HG02763 (cell line): ENCODE results near the gene SNX1.
"Not testable (repeated sequence)": the region's sequence is repeated elsewhere in the genome, so short reads cannot be mapped to it uniquely, and the experiment has no call there.

Experiments used
- ATAC-seq: cut with Tn5 transposase; IDR thresholded peaks from one replicate; pipeline ENCODE4 v1.9.1; 2021; ENCODE audit warnings: mild to moderate bottlenecking, moderate library complexity; ENCODE audit not compliant: unreplicated experiment

The SNX1 gene

DNA sequence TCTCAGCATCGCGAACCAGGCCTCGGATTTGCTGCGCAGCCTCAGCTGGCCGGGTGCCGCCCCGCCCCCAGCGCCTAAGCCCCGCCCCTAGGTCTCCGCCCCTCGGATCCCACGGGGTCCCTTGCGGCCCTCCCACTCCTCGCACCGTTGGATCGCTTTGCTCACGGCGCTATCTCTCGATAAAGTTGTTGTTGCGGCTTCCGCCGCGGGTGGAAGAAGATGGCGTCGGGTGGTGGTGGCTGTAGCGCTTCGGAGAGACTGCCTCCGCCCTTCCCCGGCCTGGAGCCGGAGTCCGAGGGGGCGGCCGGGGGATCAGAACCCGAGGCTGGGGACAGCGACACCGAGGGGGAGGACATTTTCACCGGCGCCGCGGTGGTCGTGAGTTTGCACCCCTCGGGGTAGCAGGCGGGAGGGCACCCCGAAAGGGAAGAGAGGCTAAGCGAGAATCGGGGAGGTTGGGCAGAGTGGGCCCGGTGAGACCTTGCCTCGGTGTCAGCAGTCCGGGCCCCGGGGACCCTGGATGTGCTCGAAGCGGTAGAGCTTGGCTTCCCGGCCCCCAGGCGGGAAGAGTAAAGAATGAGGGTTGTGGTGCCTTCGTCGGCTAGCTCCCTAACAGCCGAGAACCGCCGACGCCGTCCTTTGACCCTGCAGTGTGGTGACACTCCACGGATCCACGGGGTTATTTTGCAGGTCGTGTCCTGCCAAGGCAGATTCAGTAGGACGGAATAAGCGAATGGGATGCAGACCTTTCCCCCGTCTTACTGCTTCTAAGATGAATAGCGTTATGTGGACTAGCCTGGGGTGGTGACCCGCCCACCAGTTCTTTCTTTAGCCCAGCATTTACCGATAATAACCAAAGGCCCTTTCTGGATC is at the start of gene SNX1:
TSS of gene SNX1 (plus strand) at position 188 of the 873 bp plus-strand sequence. CDS start at position 220, 32 bp downstream.
- ATAC-seq = peak; percentile 44

- peak; percentile 62 for ATAC-seq
These were observed 49.2 kb upstream of the SNX1 start, which contains the start of gene DAPK2 for GRCh38 chr15:64046421-64047153. DAPK2 (minus strand) TSS chr15:64046485; CDS start chr15:64040261, 6,224 bp downstream.

DNA sequence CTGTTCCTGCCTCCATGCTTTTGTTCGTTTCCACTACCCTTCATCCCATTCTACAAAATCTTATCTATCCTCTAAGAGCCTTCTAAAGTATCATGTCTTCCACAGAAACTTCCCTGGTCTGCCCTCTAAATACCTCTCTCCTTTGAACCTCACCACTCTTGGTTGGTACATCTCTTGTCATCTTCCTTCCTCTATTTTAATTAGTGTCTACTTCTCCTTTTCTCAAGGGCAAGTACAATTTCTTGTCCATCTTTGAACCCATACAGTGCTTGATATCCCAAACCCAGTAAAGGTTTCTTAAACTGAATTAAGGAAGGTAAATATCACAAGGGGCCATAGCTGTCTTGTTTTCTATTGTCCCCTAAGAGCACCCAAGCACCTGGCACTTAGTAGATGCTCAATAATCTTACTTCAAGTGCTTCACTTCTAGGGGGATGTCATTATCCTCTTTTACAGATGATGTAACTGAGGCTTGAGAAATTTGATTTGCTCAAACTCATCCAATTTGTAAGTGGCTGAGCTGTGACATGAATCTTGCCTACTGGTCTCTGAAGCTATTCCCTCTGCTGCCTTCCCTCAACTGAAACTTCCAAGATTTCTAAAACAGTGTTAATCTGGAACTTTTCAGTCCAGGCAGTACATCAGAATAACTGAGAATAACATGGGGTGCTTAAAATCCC is 46.9 kb upstream of the SNX1 start:
- ATAC-seq = no peak

DNA sequence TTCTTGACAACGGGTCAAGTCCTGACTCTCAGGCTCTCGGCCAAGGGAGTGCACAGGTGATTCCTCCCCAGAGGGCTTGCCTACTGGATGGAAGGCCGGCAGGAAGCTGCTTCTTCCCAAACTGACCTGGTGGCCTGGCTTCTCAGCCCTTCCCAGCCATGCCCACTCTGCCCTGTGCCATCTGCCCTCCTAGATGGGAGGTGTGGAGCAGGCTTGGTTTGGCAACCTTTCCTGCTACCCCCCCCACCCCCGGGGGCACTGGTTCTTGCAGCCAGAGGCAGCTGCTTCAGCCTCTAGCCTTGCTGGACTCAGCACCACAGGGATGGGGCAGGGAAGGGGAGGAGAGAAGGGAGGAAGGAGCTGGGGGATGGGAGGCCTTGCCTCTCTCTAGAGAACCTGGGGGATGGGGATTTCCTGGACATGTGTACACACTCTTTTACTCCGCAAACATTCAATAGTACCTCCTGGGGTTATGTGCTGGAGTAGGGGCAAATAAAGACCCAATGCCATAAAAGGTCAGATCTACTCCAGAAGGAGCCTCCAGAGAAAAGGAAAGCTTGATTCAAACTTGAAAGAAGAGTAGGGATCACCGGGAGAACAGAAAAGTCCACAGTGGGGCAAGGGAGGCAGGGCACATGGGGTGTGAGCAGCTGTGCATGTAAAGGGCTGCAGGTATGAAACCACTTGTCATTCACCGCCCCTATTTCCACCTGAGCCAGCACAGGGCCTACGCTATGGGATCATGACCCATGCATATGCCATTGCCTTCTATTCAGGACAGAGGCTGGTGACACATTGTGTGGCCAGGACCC is 45.3 kb upstream of the SNX1 start:
- ATAC-seq = no peak

DNA sequence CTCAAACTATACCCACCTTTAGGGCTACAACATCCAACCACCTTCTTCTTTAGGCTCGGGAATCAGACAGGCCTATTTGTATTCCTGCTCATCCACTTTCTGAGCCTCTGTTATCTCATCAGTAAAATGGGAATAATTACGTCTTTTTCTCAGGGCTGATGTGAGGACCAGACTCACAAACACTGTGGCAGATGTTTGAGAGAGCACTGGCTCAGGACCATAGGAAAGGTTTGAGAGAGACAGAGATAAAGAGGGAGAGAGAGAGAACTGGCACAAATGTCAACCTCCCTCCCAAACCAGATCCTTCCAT is 44.7 kb upstream of the SNX1 start:
- ATAC-seq = no peak

GRCh38 chr15:64051407-64052259 is 44.1 kb upstream of the SNX1 start:
- ATAC-seq = no peak

GRCh38 chr15:64052925-64053491 is 42.8 kb upstream of the SNX1 start:
- ATAC-seq = no peak

- not testable (repeated sequence) for ATAC-seq
These were observed 42.1 kb upstream of the SNX1 start for GRCh38 chr15:64053674-64054073.

DNA sequence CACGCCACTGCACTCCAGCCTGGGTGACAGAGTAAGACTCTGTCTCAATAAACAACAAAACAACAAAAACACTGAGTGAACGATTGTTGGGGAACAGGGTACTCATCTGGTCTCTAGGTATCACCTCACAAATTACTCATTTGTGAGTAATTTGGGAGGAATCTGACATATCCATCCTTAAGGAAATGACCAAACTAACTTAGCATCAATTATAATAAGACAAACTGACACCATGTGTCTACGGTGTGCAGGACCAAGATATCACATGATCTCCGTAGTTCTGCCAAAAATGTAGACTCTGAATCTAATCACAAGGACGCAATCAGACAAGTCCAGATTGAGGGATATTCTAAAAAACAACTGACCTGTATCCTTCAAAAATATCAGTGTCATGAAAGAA is 37.5 kb upstream of the SNX1 start:
- ATAC-seq = no peak

DNA sequence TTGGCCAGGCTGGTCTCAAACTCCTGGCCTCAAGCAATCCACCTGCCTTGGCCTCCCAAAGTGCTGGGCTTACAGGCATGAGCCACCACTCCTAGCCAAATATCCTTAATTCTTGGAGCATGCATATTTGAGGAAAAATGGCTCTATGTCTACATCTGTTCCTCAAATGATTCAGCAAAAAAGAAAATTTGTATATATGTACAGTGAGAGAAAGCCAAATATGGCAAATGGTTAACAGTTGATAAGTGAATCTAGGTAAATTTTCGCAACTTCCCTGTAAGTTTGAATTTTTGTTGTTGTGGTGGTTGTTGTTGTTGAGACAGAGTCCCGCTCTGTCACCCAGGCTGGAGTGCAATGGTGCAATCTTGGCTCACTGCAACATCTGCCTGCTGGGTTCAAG is 36.7 kb upstream of the SNX1 start:
- not testable (repeated sequence) for ATAC-seq

DNA sequence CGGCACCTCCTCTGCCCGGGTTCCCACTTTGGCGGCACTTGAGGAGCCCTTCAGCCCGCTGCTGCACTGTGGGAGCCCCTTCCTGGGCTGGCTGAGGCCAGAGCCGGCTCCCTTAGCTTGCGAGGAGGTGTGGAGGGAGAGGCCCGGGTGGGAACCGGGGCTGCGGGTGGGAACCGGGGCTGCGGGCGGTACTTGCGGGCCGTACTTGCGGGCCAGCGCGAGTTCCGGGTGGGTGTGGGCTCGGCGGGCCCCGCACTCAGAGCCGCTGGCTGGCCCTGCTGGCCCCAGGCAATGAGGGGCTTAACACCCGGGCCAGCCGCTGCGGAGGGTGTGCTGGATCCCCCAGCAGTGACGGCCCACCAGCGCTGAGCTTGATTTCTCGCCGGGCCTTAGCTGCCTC is 35.1 kb upstream of the SNX1 start:
- no peak for ATAC-seq

- ATAC-seq = no peak
These were observed 29.3 kb upstream of the SNX1 start for GRCh38 chr15:64066451-64066850.

GRCh38 chr15:64067564-64068030 is 28.2 kb upstream of the SNX1 start:
- no peak for ATAC-seq

- ATAC-seq = no peak
These were observed 27.6 kb upstream of the SNX1 start for GRCh38 chr15:64068133-64068532.

DNA sequence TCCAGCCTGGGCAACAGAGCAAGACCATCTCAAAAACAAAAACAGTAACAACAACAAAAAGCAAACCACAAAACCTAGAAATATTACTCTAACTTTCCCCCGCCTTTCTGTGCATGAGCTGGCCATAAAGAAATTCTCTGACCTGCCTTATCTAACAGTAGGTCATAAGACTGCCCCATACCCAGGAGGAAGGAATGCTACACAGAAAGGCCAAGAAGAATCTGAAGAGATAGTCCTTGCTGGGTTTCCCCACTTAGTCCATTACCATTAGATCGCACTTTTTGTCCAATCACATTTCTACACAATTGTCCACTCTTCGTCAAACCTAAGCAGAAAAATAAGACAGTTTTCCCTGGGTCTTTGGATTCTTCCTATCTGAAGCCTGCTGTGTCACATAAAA is 25.7 kb upstream of the SNX1 start:
- no peak for ATAC-seq

DNA sequence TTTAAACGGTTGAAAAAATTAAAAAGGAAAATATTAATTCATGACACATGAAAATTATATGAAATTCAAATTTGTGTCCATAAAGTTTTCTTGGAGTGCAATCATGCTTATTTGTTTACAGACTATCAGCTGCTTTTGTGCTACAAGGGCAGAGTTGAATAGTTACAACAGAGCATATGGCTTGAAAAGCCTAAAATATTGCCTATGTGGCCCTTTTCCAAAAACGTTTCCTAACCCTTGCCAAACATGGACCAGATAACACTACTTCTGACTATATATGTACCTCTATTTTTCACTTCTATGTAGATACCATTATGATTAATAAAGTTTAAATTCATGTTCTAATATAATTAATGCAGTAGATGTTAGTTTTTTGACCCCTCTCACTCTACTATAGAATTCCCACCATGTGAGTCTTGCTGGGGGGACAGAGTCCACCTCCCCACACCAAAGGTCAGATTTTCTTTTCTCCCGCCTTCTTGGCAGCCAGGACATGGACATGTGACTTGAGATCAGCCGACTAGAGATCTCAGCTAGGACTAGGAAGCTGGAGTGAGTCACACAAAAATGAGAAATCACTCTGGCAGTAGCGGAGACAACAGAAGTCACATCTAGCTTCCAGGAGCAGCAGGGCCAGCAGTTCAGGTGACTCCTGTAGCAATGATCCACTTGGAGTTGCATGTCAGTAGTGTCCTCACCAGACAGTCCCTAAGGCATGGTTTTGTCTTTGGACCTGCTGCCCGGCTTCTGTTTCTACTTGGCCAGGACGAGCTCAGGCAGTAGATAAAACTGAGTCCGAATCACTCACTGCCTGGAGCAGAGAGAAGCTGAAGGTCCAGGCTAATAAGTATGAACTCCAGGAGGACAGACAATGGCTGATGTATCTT is 24.6 kb upstream of the SNX1 start:
- no peak for ATAC-seq

DNA sequence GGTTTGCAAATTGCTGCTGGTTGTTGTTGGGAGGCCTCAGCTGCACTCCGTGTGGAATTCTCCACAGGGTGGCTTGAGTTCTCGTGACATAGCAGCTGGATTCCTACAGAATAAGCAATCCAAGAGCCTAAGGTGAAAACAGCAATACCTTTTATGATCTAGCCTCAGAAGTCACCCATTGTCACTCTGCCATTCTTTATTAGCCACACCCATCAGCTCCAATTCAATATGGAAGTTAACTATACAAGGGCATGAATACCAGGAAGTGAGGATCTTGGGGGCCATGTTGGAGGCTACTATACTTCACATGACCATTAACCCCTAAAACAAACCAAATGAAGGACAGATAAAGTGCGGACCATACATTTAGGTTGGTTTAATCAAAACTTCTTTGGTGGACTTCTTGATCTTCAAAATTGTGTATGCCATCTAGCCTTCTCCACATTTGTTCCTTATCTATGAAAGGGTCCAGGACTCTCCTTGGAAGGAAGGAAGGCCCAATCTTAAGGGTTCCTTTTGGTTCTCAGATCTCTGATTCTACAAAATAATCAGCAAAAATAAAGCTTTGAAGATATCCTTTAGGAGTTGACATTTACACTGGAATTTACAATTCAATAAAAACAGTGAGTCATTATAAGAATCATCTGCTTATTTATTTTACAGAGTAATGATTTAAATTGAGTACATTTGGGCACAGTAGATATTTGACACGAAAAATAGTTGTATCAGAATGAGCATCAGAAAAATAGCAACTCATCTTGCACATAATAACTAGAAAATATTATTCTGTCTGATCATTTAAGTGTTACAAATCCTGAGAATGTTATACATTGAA is 23.6 kb upstream of the SNX1 start:
- no peak for ATAC-seq

DNA sequence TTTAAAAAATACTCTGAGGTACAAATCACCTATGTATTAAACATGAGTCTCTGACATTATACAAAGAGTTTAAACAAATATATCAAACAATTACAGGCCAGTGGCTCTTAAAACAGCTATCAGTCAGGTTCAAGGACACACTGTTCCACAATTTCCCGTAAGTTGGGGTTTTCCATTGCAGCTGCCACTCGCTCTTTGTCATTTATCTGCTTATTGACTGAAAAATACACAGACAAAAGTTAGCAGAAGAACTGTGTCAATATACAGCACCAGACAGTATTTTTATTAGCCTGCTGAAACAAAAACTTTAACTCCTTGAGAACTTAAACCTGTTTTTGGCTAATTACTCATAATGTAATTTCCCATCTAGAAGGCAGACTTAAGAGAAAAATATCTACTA is 23.0 kb upstream of the SNX1 start:
- ATAC-seq = no peak
